Right lobe of liver (tissue), 4 donors: ENCODE data around the gene CSF2.

Experiments used
- CTCF ChIP-seq, 4 donors: fragments of 200-600 bp in 3 of 4; fragments of 450-650 bp in 1 of 4; IDR thresholded peaks; one replicate each; pipeline versions ENCODE4 v1.5.1 to v1.8.0; 2016 to 2022; ENCODE audit warnings: antibody characterized with exemption in 4 of 4, mild to moderate bottlenecking in 2 of 4
- POLR2A ChIP-seq: fragments of 450-650 bp; IDR thresholded peaks from one replicate; pipeline ENCODE4 v1.6.1; 2017; ENCODE audit warnings: antibody characterized with exemption, mild to moderate bottlenecking
- donor health status: DM: no; HTN: no; CAD: no.
- donor health status: DM: no; HTN: no; CAD: no.
- donor health status: DM: no; HTN: yes; CAD: no.

DNA sequence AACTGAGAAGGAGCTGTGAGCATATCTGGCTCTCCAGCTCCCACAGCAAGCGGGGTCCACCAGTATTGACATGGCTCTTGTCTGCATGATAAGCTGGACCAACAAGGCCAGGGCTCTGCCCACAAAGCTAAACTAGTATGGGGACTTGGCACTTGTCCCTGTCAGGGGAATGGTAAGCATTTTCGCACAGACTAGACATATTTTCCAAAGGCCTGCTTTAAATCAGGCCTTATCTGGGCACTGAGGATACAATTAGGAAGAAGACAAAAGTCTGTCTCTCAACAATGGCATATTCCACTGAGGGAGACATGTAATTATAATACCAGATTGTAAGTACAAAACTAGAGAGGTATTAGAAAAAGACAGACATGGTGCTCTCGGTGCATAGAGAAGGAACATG, 32.1 kb downstream of the CSF2 start:
- TF ChIP-seq CTCF (IDR thresholded peaks at IDR 0.05), result no peak
- no peak for TF ChIP-seq POLR2A
